Adipose tissue (tissue), 3 donors: Measurements from ENCODE around the gene R3HCC1L. TPM values are rescaled to one million over a fixed set of nuclear protein-coding genes. Genes with fewer than 3 reads are reported as not detected.
"Not testable (repeated sequence)": the region's sequence is repeated elsewhere in the genome, so short reads cannot be mapped to it uniquely, and the experiment has no call there.

Experiments
- H3K27ac ChIP-seq: one replicate; pipeline ENCODE4 v1.5.1; 2013; ENCODE audit warnings: low read depth, low read length
- WGBS, 3 donors: extraction: QIAGEN DNeasy Blood & Tissue Kit; methylation state at CpG; one replicate each; pipeline ENCODE4 v1.1.7; 2013; 5-methylcytosine and 5-hydroxymethylcytosine counted together
- polyA plus RNA-seq, 3 donors: library from polyadenylated mRNA; stranded (reverse); fragments of 200-250 nt; gene quantifications; one replicate each; pipeline ENCODE4 v1.2.3, GENCODE V29; 2013
- donor health status: healthy with polysubstance abuse.
- donor health status: Bipolar disorder and iron deficiency.
- donor health status: healthy.

R3HCC1L gene
- polyA plus RNA-seq, 3 donors, result 4.6 to 9.2 (median 5.1) TPM

DNA sequence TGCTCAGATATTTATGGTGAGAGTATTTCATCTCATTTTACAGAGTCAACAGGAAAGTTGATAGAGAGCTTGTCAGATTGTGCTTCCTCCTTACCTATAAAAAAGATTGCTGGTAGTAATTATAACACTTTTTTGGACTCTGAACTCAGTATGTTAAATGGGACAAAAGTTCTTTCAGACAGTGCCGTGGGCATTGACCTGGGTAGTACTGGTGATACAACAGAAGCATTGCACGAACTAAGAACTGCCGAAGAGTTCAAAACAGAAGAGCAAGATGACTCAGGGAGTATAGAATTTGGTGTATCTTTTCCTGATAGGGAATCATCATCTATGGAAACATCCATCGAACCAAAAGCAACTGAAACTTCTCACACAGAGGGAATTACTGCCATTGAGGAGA, 75.0 kb downstream of the R3HCC1L start:
- 93 to 98% (median 98%) methylated on average over 4 of the region's 4 CpGs for WGBS, 3 donors
- no peak overlapping the region for H3K27ac ChIP-seq

DNA sequence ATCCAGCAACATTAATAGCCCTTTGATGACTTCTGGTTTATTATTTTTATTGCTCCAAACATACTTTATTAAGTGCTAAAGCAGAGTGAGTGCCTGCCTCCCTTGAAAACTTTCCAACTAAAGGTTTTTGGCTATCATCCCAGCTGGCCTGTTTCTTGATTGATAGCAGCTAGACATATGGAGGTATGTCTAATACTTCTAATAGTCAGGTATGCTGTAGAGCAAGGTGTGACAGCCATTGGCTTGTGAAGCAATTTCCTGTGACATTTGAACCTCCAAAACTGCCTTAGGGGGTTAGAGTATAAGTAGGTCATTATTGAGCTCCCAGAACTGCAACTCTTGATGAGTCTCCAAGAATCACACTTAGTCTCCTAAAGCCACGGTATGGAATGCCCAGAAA, 77.7 kb downstream of the R3HCC1L start:
- no peak overlapping the region for H3K27ac ChIP-seq
- WGBS, 3 donors, result 81 to 90% (median 82%) methylated on average over 1 of the region's 1 CpG

DNA sequence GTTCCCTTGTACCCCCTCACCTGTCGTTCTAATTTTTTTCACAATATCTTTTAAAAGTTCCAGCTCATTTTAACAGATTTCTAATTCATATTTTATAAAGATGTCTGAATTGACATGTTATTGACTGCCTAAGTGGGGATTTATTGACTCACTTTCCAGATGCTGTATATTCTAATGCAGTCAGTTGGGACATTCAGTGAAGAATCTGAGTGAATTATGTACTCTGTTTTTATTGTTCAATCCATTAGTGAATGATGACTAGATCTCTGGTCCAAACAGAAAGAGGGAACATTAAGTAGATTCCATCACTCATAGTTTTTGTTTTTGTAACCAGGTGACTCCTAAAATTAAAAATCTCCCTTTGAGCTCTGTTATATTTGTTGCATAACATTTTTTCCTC, 79.3 kb downstream of the R3HCC1L start:
- WGBS, 3 donors, result 93 to 98% (median 94%) methylated on average over 1 of the region's 1 CpG
- H3K27ac ChIP-seq, result no peak overlapping the region

DNA sequence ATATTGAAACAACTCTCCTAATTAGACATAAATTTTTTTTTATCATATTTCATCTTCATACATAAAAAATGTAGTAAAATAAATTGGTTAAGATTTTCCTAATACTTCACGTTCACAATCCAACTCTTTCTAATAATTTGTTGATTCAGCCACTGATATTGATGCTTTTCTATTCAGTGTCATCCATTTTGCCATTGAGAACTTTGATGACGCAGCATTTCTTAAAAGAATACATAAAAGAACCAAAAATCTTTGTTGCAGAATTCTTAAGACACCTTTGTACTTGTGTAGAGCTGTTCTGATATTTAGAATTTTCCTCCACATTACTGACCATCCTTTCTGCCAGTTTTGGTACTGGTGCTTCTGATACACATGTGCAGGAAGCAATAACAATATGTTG, 80.9 kb downstream of the R3HCC1L start:
- WGBS, 3 donors, result 97 to 98% (median 97%) methylated on average over 2 of the region's 2 CpGs

DNA sequence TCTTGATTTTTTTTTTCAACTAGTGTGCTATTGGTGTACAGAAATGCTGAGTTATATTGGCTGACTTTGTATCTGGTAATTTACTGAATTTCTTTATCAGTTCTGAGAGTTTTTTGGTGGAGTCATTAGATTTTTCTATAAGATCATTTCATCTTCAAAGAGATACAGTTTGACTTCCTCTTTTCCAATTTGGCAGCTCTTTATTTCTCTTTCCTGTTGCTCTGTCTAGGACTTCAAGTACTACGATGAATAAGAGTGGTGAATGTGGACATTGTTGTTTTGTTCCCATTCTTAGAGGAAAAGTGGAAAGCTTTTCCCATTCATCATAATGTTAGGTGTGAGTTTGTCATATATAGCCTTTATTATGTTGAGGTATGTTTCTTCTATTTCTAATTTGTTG, 83.3 kb downstream of the R3HCC1L start:
- H3K27ac ChIP-seq, result no peak overlapping the region
- 47 to 81% (median 58%) methylated on average over 1 of the region's 1 CpG for WGBS, 3 donors

More for the DNA sequence above, 80.9 kb downstream of the R3HCC1L start:
- no peak overlapping the region for H3K27ac ChIP-seq

DNA sequence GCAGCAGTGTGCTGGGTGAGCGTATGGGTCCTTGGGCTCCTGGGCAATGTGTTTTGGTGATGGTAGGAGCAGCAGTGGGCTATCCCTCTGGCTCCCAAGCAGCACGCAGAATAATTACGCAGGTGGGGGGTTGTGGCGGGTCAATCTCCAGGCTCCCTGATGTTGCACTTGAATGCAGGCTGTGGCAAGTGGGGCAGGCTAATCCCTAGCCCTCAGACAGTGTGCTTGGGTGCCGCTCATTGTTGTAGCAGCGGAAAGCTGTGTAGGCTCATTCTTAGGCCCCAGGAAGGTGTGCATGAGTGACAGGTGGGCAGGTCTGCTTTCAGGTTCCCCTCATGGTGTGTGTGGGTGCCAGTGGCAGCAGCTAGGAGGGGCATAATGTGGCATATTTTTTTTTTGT, 89.4 kb downstream of the R3HCC1L start:
- H3K27ac ChIP-seq, result no peak overlapping the region
- WGBS, 3 donors, result 97 to 99% (median 97%) methylated on average over 6 of the region's 6 CpGs

DNA sequence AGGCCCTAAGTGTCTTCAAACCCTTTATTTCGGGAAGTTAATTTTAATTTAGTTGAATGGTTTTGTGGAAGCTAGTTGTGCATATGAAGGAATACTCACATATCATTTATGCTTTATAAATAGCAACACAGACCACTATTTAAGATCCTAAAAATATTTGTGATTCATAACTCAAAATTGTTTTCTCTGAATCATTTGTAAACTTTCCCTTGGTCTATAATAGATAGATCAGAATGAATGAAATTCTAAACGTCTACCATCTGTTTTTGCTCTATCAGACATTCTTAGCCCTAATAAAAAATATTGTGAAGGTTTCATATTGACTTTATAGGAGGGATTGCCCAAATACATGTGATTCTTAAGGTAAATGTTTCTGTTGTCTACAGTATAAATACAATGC, 90.1 kb downstream of the R3HCC1L start:
- WGBS, 3 donors, result 76 to 83% (median 81%) methylated on average over 2 of the region's 2 CpGs
- no peak overlapping the region for H3K27ac ChIP-seq

DNA sequence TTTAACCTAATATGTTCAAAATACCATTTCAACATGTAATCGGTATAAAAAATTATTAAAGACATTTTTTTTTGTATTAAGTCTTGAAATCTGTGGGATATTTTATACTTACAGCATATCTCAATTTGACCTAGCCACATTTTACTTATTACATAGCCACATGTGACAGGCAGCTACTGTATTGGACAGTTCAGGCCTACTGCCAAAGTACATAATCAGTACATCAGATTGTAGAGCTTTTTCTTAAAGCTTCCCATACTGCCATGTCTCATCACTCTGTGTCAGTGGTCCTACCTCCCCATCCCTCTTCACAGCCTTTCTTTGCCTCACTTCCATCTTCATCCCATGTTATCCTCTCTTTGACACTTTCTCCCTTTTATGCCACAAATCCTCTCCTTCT, 90.5 kb downstream of the R3HCC1L start:
- WGBS, 3 donors, result 86 to 98% (median 92%) methylated on average over 1 of the region's 1 CpG
- no peak overlapping the region for H3K27ac ChIP-seq

DNA sequence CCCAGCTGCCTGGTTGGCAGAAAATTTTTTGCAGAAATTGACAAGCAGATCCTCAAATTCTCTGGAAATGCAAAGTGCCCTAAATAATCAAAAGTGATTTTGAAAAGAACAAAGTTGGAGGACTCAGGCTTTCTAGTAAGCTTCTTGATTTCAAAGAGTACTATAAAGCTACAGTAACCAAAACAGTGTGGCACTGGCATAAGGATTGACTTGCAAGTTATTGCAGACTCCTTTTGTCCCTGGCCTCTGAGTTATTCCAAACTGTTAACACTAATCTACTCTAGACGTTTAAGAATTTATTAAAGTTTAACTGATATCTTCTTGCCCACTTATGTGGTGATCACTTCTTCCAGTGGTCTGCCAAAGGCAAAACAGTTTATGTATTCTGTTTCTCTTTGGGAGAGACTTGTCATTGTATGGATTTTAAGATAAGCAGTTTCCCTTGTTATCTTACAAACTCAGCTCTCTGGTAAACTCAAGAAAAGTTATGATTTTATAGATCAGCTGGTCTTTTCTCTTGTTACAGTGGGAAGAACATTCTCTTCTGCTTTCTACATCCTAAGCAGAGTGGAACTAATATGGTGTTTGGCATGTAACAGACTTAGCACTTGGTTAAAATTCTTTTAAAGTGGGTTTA, 92.2 kb downstream of the R3HCC1L start:
- 47 to 82% (median 69%) methylated on average over 1 of the region's 1 CpG for WGBS, 3 donors
- H3K27ac ChIP-seq, result no peak overlapping the region

DNA sequence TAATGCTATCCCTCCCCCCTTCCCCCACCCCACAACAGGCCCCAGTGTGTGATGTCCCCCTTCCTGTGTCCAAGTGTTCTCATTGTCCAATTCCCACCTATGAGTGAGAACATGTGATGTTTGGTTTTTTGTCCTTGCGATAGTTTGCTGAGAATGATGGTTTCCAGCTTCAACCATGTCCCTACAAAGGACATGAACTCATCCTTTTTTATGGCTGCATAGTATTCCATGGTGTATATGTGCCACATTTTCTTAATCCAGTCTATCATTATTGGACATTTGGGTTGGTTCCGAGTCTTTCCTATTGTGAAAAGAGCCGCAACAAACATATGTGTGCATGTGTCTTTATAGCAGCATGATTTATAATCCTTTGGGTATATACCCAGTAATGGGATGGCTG, 93.3 kb downstream of the R3HCC1L start:
- not testable (repeated sequence) for H3K27ac ChIP-seq
- WGBS, 3 donors, result 97 to 99% (median 98%) methylated on average over 3 of the region's 3 CpGs

DNA sequence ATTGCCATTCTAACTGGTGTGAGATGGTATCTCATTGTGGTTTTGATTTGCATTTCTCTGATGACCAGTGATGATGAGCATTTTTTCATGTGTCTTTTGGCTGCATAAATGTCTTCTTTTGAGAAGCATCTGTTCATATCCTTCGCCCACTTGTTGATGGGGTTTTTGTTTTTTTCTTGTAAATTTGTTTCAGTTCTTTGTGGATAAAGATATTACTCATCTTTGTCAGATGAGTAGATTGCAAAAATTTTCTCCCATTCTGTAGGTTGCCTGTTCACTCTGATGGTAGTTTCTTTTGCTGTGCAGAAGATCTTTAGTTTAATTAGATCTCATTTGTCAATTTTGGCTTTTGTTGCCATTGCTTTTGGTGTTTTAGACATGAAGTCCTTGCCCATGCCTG, 93.8 kb downstream of the R3HCC1L start:
- 83 to 97% (median 94%) methylated on average over 1 of the region's 1 CpG for WGBS, 3 donors

DNA sequence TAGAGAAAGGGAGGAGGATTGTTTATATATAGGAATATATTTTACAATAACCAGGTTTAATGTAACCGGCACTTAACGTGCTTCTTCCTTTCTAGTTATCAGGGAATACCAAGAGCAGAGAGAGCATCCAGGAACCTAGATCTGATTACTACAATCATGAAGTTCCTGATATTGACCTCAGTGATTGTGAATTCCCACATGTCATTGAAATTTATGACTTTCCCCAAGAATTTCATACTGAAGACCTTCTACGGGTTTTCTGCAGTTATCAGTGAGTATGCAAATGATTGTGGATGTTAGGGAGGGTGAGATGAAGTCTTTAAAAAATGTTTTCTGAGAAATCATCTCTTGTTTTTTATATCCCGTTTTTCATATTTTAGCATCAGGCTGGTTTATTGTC, 97.0 kb downstream of the R3HCC1L start:
- H3K27ac ChIP-seq, result no peak overlapping the region
- 96 to 98% (median 98%) methylated on average over 4 of the region's 4 CpGs for WGBS, 3 donors

More for the DNA sequence above, 93.8 kb downstream of the R3HCC1L start:
- H3K27ac ChIP-seq, result not testable (repeated sequence)

DNA sequence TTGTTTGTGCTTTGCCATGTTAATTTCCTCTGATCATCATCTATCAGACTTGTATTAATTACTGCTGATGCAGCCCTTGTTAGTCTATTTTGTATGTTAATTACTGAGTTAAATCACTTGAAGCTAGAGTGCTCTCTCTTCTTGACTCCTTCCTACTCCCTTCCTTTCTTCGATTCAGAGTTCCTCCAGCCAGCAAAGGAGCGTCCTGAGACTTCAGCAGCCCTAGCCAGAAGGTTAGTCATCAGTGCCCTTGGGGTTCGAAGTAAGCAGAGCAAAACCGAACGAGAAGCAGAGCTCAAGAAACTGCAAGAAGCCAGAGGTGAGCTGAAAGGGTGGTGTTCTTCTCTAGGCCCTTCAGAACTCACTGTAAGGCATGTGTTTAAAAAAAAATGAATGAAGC, 101.4 kb downstream of the R3HCC1L start:
- H3K27ac ChIP-seq, result no peak overlapping the region
- 64 to 88% (median 83%) methylated on average over 5 of the region's 5 CpGs for WGBS, 3 donors

DNA sequence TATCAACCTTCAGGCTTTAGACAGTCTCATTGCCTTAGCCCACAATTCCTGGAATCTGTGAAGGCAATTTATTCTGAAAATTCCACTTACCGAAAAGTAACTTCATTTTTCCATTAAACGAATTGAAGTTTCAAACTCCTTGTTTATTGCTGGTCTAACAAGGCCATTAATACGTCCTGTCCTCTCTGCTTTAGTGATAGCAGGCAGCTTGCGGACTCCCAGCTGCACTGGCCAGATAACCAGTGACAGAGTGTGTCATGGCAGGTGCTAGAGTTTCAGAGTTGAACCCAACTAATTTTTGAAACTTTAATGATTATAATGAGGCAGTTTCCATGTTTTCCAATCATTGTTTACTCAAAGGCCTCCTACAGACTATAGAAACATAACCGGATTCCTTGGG, 102.4 kb downstream of the R3HCC1L start:
- H3K27ac ChIP-seq, result no peak overlapping the region
- WGBS, 3 donors, result 79 to 89% (median 87%) methylated on average over 5 of the region's 5 CpGs

DNA sequence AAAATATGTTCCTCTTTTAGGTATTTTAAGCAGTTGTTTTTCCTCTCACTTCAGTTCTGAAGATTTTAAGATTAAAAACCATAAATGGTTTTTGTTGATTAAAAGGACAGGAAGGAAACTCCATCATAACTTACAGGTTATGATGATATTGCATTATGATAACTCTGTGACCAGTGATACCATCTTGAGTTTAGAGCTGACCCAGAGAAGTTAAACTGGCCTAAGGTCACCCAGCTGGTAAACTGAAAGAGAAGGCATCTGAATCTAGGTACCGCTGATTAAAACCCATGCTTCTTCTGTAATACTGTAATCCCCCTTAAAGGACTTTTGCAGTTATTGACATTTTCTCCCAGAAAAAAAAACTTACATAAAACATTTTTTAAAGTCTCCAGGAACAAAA, 103.9 kb downstream of the R3HCC1L start:
- 86 to 100% (median 90%) methylated on average over 1 of the region's 1 CpG for WGBS, 3 donors
- H3K27ac ChIP-seq, result no peak overlapping the region

DNA sequence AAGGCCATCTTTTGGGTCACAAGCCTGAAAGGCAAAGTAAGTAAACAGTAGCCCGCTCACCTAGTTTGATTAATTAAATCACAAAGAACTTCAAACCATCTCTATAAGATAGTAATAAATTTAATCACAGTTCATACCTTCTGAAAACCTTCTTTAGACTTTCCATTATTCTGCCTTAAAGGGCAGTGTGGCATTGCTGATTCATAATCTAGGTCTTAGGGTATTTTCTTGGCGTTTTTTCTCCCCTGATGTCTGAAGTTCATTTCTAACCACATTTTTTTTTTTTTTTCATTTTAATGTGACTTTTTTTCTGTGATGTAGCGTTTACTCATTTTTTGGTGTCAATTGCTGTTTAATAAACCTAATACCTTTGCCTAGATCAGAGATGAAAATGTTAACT, 106.1 kb downstream of the R3HCC1L start:
- WGBS, 3 donors, result 94 to 96% (median 96%) methylated on average over 3 of the region's 3 CpGs
- no peak overlapping the region for H3K27ac ChIP-seq

DNA sequence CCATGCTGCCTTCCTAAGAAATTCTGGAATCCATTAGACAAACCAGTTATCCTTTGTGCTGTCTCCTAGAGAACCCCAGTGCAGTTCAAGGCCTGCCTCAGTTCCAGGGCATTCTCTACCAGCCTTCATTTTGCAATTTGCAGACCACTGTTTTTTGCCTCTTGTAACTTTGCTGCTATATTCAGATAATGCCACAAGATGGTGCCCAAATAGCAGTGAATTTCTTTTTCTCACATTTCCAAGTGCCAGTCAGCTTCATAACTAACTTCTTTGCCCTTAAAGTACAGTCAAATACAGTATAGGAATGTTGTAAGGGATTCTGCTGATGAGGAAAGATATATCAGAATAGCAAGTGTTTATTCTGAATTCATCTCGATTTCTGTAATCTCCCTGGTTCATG, 108.4 kb downstream of the R3HCC1L start:
- WGBS, 3 donors, result 81 to 90% (median 83%) methylated on average over 1 of the region's 1 CpG
- no peak overlapping the region for H3K27ac ChIP-seq

DNA sequence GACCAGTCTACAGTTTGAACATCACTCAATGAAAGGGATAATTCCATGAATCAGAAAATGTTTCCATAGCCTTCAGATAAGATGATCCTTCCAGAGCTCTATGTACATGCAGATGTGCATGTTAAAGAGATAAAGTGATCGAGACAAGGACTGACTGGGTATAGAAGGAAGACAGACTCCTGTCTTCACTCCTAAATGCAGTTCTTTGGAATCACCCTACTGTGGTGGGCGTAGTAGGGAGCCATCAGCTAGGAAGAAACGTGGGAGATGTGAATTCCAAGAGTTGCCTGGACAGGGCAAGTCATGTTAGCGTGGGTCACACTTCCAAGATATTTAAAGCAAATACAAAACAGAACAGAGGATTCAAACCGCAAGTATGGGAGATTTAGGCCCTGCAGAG, 109.7 kb downstream of the R3HCC1L start:
- no peak overlapping the region for H3K27ac ChIP-seq
- 90 to 92% (median 91%) methylated on average over 5 of the region's 5 CpGs for whole genome bisulfite sequencing, 3 donors

DNA sequence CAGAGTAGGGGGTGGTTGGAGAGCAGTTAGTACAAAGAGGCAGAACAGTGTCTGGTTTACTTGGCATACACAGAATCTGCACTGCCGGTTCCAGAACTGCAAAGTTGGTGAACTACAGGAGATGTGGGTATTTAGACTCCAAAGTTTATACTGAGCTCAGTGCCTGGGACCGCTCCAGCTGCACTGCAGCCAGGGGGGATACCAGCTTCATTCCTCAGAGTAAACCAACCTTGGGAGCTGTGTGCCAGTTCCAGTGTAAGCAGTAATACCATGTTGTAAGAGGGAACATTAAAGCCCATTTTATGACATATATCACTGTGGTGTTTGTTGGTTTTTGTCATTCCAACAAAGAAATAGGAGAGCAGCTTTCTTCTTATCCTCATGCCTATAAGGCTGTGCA, 110.1 kb downstream of the R3HCC1L start:
- H3K27ac ChIP-seq, result no peak overlapping the region
- WGBS, 3 donors, result 92 to 94% (median 92%) methylated on average over 2 of the region's 2 CpGs

DNA sequence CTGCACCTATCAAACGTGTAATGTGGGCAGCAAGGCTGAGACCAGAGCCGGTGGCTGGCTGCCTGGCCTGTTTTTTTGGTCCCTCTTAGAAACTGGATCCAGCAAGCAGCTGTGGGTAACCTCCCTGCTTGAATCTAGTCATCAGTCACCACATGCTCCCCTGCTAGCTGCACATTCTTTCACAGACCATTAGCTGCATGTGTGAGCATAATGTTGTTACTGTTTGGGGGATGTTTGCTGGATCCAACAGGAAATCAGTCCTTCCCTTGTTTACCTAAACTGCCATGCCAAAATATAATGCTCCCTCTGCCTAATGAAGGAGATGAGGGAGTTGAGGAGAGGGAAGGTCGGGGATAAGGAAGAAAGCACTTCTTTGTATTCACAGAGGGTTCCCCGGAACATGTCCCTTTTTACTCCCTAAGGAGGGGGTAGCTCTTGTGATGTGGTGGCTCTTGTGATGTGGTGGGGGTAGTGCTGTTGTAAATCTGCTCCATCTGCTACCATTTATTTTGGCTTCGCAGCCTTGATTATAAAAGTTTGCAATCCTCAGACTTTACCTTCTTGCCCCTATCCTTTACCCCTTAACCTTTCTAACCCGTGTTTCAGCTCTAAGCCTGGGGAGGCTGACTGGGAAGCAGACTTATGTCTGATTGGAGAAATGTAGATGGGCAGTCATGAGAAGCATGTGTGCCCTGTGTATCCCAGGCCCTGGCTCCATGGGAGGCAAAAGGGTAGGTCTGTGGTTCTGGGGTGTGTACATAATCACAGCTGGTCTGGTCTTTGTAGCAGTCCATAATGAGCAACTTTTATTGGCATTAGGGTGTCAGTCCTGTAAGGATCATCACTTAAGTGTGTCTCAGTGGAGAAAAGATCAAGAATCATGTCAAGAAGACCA, 112.7 kb downstream of the R3HCC1L start:
- no peak overlapping the region for H3K27ac ChIP-seq
- whole genome bisulfite sequencing, 3 donors, result 65 to 74% (median 74%) methylated on average over 6 of the region's 6 CpGs
